HepG2 (cell line): Measurements from ENCODE around the gene LINC00237. TPM values are rescaled to one million over a fixed set of nuclear protein-coding genes. Genes with fewer than 3 reads are reported as not detected.

ENCODE experiments used
- CEBPG ChIP-seq: IDR thresholded peaks from 2 replicates; pipeline ENCODE4 v1.6.1; 2016
- FLYWCH1 ChIP-seq: sonication (generic); formaldehyde crosslinking; IDR thresholded peaks from 2 replicates; pipeline ENCODE4 v1.8.1; 2023; ENCODE audit warnings: mild to moderate bottlenecking, missing genetic modification reagents
- FOXJ3 ChIP-seq: sonication (generic); formaldehyde crosslinking; IDR thresholded peaks from 2 replicates; pipeline ENCODE4 v1.4.0; 2020; ENCODE audit warnings: missing genetic modification reagents, mild to moderate bottlenecking, borderline replicate concordance
- FOXK1 ChIP-seq: sonication (generic); formaldehyde crosslinking; IDR thresholded peaks from 2 replicates; pipeline ENCODE4 v1.4.0; 2020; ENCODE audit warnings: low read depth, missing genetic modification reagents, borderline replicate concordance
- GATAD2A ChIP-seq: IDR thresholded peaks from 2 replicates; pipeline ENCODE4 v1.6.1; 2016
- HCFC1 ChIP-seq: fragments of 150-350 bp; IDR thresholded peaks from 2 replicates; pipeline ENCODE4 v1.6.1; 2014; ENCODE audit warnings: low read depth, low read length
- HMG20B ChIP-seq: conservative IDR thresholded peaks from 2 replicates; pipeline ENCODE4 v1.6.1; 2016; ENCODE audit warnings: missing genetic modification reagents, missing compliant biosample characterization
- IRF2 ChIP-seq: IDR thresholded peaks from 2 replicates; pipeline ENCODE4 v1.6.1; 2018; ENCODE audit warnings: missing genetic modification reagents, missing compliant biosample characterization
- KDM4B ChIP-seq: sonication (generic); formaldehyde crosslinking; IDR thresholded peaks from 2 replicates; pipeline ENCODE4 v1.4.0; 2020; ENCODE audit warnings: missing genetic modification reagents
- KLF6 ChIP-seq: IDR thresholded peaks from 2 replicates; pipeline ENCODE4 v1.8.0; 2016; ENCODE audit warnings: missing biosample characterization, missing genetic modification reagents
- KMT2B ChIP-seq: IDR thresholded peaks from 2 replicates; pipeline ENCODE4 v1.6.1; 2016; ENCODE audit warnings: missing genetic modification reagents, missing compliant biosample characterization
- NCOA2 ChIP-seq: sonication (generic); formaldehyde crosslinking; IDR thresholded peaks from 2 replicates; pipeline ENCODE4 v1.8.0; 2022; ENCODE audit warnings: inconsistent platforms
- NFYC ChIP-seq: IDR thresholded peaks from 2 replicates; pipeline ENCODE4 v1.6.1; 2016; ENCODE audit warnings: missing genetic modification reagents, missing compliant biosample characterization
- RBAK ChIP-seq: sonication (generic); formaldehyde crosslinking; IDR thresholded peaks from 2 replicates; pipeline ENCODE4 v1.5.1; 2020; ENCODE audit warnings: mild to moderate bottlenecking, missing genetic modification reagents
- SOX5 ChIP-seq: IDR thresholded peaks from 2 replicates; pipeline ENCODE4 v1.6.1; 2016; ENCODE audit warnings: borderline replicate concordance
- SUZ12 ChIP-seq: fragments of 150-350 bp; IDR thresholded peaks from 2 replicates; pipeline ENCODE4 v1.6.1; 2014; ENCODE audit warnings: low read depth, low read length
- TAF15 ChIP-seq: fragments of 200-400 bp; formaldehyde crosslinking; IDR thresholded peaks from one replicate; pipeline ENCODE4 v1.6.1; 2018; ENCODE audit warnings: mild to moderate bottlenecking, low read depth, low read length; ENCODE audit not compliant: poor library complexity, severe bottlenecking
- ZBTB8A ChIP-seq: sonication (generic); formaldehyde crosslinking; IDR thresholded peaks from 2 replicates; pipeline ENCODE4 v1.4.0; 2020; ENCODE audit warnings: mild to moderate bottlenecking, low read depth, missing genetic modification reagents, borderline replicate concordance
- ZFX ChIP-seq: sonication (generic); formaldehyde crosslinking; IDR thresholded peaks from 2 replicates; pipeline ENCODE4 v1.4.0; 2020; ENCODE audit warnings: mild to moderate bottlenecking, low read depth, missing genetic modification reagents, moderate library complexity
- ZMYM4 ChIP-seq: sonication (generic); formaldehyde crosslinking; IDR thresholded peaks from 2 replicates; pipeline ENCODE4 v1.8.1; 2023; ENCODE audit warnings: mild to moderate bottlenecking, missing genetic modification reagents
- ZNF143 ChIP-seq: sonication (generic); formaldehyde crosslinking; IDR thresholded peaks from 2 replicates; pipeline ENCODE4 v1.4.0; 2020; ENCODE audit warnings: missing genetic modification reagents
- ZNF792 ChIP-seq: IDR thresholded peaks from 2 replicates; pipeline ENCODE4 v1.6.1; 2016
- polyA plus RNA-seq, 8 experiments: library from polyadenylated mRNA; depleted of rRNA in 3 of 8; stranded (reverse) in 7 of 8; unstranded in 1 of 8; fragments of >200 nt; fragmentation: Illumina TruSeq in 4 of 8; extraction: Trizol in 4 of 8; gene quantifications; 2 replicates each; pipeline versions ENCODE4 v1.2.1 to v1.2.3, GENCODE V29; 2011 to 2016; ENCODE audit warnings: low read depth in 4 of 8, missing spikeins in 1 of 8, mixed read lengths in 1 of 8; ENCODE audit not compliant: insufficient read depth in 1 of 8
- total RNA-seq, 5 experiments: library from RNA; depleted of rRNA; stranded (reverse); fragments of >200 nt; fragmentation: Illumina TruSeq; extraction: Trizol; gene quantifications; 2 replicates each; pipeline ENCODE4 v1.2.3, GENCODE V29; 2016; ENCODE audit warnings: low read depth in 1 of 5
- TF ChIP-seq, protein P1 (sequence below): IDR thresholded peaks from 2 replicates; pipeline ENCODE4 v1.6.1; 2018; ENCODE audit warnings: missing genetic modification reagents, mild to moderate bottlenecking, missing compliant biosample characterization
- TF ChIP-seq, protein P2 (sequence below): IDR thresholded peaks from 2 replicates; pipeline ENCODE4 v1.6.1; 2016; ENCODE audit warnings: missing compliant biosample characterization, missing genetic modification reagents, borderline replicate concordance
- TF ChIP-seq, protein P3 (sequence below): sonication (generic); formaldehyde crosslinking; IDR thresholded peaks from 2 replicates; pipeline ENCODE4 v1.5.0; 2020; ENCODE audit warnings: missing genetic modification reagents
- TF ChIP-seq, protein P4 (sequence below): sonication (generic); formaldehyde crosslinking; IDR thresholded peaks from 2 replicates; pipeline ENCODE4 v1.4.0; 2020; ENCODE audit warnings: missing genetic modification reagents
- TF ChIP-seq, protein P5 (sequence below): IDR thresholded peaks from 2 replicates; pipeline ENCODE4 v1.6.1; 2016; ENCODE audit warnings: missing genetic modification reagents, missing compliant biosample characterization

Gene LINC00237
- total and polyA plus RNA-seq, 2 of the 13 experiments (the other 11 are each of a cell fraction or from before 2014, with no cell fraction given): not detected

DNA sequence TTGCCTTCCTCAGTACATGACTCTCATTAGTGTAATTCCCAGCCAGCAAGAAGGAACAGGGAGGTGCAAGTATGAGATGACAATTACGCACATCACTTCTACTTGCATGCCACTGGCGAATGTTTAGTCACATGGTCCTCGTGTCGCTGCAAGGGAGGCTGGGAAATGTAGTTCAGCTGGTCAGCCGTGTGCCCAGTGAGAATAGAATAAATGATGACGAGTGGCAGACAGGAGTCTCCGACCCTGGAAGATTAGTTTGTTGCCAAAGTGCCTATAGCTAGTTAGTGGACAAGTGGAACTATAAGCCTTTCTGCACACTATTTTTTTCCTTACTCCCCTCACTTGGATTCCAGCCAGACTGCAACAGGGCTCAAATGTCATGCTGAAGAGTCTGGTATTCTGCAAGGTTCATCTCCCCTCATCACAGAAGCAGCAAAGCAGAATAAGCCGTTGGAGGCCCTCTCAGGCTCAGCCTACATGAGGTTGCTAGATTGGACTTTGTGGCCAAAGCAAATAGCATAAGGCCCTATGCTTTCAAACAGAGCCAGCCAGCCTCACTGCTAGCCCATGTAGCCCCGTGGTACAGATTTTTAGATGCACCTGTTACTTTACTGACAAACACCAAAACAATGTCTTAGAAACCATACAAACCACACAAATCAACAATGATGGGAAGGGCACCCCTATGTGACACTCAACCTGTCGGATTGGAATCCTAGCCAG is 9.7 kb downstream of the LINC00237 start (continued):
- TF ChIP-seq, protein P1, sequence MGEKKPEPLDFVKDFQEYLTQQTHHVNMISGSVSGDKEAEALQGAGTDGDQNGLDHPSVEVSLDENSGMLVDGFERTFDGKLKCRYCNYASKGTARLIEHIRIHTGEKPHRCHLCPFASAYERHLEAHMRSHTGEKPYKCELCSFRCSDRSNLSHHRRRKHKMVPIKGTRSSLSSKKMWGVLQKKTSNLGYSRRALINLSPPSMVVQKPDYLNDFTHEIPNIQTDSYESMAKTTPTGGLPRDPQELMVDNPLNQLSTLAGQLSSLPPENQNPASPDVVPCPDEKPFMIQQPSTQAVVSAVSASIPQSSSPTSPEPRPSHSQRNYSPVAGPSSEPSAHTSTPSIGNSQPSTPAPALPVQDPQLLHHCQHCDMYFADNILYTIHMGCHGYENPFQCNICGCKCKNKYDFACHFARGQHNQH (CRISPR knock-in tag): peak; percentile 47; the same call in 1 of the 2 replicates
- TF ChIP-seq HMG20B (CRISPR knock-in tag): 0 out of 2 replicates have a peak, but pooled peaks have one; percentile 33
- TF ChIP-seq KDM4B (CRISPR knock-in tag): peak; percentile 40; the same call in 1 of the 2 replicates
- TF ChIP-seq, protein P2, sequence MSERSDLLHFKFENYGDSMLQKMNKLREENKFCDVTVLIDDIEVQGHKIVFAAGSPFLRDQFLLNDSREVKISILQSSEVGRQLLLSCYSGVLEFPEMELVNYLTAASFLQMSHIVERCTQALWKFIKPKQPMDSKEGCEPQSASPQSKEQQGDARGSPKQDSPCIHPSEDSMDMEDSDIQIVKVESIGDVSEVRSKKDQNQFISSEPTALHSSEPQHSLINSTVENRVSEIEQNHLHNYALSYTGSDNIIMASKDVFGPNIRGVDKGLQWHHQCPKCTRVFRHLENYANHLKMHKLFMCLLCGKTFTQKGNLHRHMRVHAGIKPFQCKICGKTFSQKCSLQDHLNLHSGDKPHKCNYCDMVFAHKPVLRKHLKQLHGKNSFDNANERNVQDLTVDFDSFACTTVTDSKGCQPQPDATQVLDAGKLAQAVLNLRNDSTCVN (CRISPR knock-in tag): 0 out of 2 replicates have a peak, but pooled peaks have one; percentile 35
- TF ChIP-seq IRF2: peak; percentile 64
- peak; percentile 50 for TF ChIP-seq ZMYM4 (CRISPR knock-in tag)
- peak; percentile 14; the same call in 1 of the 2 replicates for TF ChIP-seq GATAD2A (CRISPR knock-in tag)
- TF ChIP-seq RBAK: 0 out of 2 replicates have a peak, but pooled peaks have one; percentile 26
- peak; percentile 55 for TF ChIP-seq ZFX
- no peak for TF ChIP-seq TAF15
- peak; percentile 96 for TF ChIP-seq ZNF143 (CRISPR knock-in tag)
- TF ChIP-seq ZBTB8A (CRISPR knock-in tag): no peak
- TF ChIP-seq NFYC (CRISPR knock-in tag): peak; percentile 75
- peak; percentile 66 for TF ChIP-seq SUZ12
- TF ChIP-seq FOXJ3 (CRISPR knock-in tag): no peak
- no peak for TF ChIP-seq FLYWCH1 (CRISPR knock-in tag)
- TF ChIP-seq NCOA2 (CRISPR knock-in tag): 0 out of 2 replicates have a peak, but pooled peaks have one; percentile 34
- 0 out of 2 replicates have a peak, but pooled peaks have one; percentile 9 for TF ChIP-seq KMT2B (CRISPR knock-in tag)
- 0 out of 2 replicates have a peak, but pooled peaks have one; percentile 4 for TF ChIP-seq CEBPG
- peak; percentile 42; the same call in 1 of the 2 replicates for TF ChIP-seq ZNF792 (CRISPR knock-in tag)
- peak; percentile 40; the same call in 1 of the 2 replicates for TF ChIP-seq KLF6 (CRISPR knock-in tag)
- TF ChIP-seq SOX5 (CRISPR knock-in tag): peak; percentile 36
- peak; percentile 38; the same call in 1 of the 2 replicates for TF ChIP-seq FOXK1
- TF ChIP-seq, protein P3, sequence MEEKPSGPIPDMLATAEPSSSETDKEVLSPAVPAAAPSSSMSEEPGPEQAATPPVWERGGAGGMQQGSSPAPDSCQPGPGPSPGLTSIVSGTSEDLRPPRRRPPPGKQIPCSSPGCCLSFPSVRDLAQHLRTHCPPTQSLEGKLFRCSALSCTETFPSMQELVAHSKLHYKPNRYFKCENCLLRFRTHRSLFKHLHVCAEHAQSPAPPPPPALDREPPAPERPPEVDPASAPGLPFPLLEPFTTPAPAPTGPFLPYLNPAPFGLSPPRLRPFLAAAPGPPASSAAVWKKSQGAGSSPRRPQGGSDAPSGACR (CRISPR knock-in tag): 0 out of 2 replicates have a peak, but pooled peaks have one; percentile 43
- TF ChIP-seq, protein P4, sequence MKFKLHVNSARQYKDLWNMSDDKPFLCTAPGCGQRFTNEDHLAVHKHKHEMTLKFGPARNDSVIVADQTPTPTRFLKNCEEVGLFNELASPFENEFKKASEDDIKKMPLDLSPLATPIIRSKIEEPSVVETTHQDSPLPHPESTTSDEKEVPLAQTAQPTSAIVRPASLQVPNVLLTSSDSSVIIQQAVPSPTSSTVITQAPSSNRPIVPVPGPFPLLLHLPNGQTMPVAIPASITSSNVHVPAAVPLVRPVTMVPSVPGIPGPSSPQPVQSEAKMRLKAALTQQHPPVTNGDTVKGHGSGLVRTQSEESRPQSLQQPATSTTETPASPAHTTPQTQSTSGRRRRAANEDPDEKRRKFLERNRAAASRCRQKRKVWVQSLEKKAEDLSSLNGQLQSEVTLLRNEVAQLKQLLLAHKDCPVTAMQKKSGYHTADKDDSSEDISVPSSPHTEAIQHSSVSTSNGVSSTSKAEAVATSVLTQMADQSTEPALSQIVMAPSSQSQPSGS (CRISPR knock-in tag): 0 out of 2 replicates have a peak, but pooled peaks have one; percentile 35
- TF ChIP-seq, protein P5, sequence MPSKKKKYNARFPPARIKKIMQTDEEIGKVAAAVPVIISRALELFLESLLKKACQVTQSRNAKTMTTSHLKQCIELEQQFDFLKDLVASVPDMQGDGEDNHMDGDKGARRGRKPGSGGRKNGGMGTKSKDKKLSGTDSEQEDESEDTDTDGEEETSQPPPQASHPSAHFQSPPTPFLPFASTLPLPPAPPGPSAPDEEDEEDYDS (CRISPR knock-in tag): 0 out of 2 replicates have a peak, but pooled peaks have one; percentile 15
- peak; percentile 84 for TF ChIP-seq HCFC1
